Measurements from ENCODE around the gene TIMM50.

GRCh38 chr19:39497996-39498797 is 17.6 kb downstream of the TIMM50 start:
- TF ChIP-seq CTCF (IDR thresholded peaks at IDR 0.05 in 4 of 5, conservative IDR thresholded peaks at IDR 0.05 in 1 of 5) (peak in 3 of 5 experiments; percentile 25 to 42 (median 31)), POLR2A (IDR thresholded peaks at IDR 0.05) (no peak)

Data from gastrocnemius medialis (tissue), 4 donors.